ENCODE measurements around the gene CNGA1. TPM values are rescaled to one million over a fixed set of nuclear protein-coding genes. Genes with fewer than 3 reads are reported as not detected.

The CNGA1 gene
- total and polyA plus RNA-seq, 10 donors: 0.39 to 13.2 (median 3.5) TPM

- 60 to 66% (median 63%) methylated on average over 3 of the region's 3 CpGs for WGBS, 5 donors
Observed at GRCh38 chr4:48042979-48043461, 26.5 kb upstream of the CNGA1 start.

GRCh38 chr4:48041535-48042137 is 25.2 kb upstream of the CNGA1 start:
- H3K4me1 ChIP-seq: peaks cover 4 to 50% (median 14%) of the 10 kb centered on the region in 6 donors
- intact Hi-C loops (cut with DNase I; ENCODE audit: low total_unique reads): no loop called here
- H3K27ac ChIP-seq: no peak overlapping the region
- TF ChIP-seq POLR2AphosphoS5 (IDR thresholded peaks at IDR 0.05) (no peak), CTCF (IDR thresholded peaks at IDR 0.05 in 8 of 11, conservative IDR thresholded peaks at IDR 0.05 in 3 of 11) (no peak), POLR2A (IDR thresholded peaks at IDR 0.05) (no peak)
- 70 to 85% (median 79%) methylated on average over 4 of the region's 4 CpGs for WGBS, 5 donors
- no peak overlapping the region for H3K4me3 ChIP-seq
- no peak for DNase-seq
- no peaks in the 10 kb centered on the region for H3K9me3 ChIP-seq
- no peaks in the 10 kb centered on the region for H3K36me3 ChIP-seq
- H3K27me3 ChIP-seq (replicated peaks in 1 of 7): peaks cover 0 to 33% (median 0%) of the 10 kb centered on the region in 7 donors

More at GRCh38 chr4:48042979-48043461, 26.5 kb upstream of the CNGA1 start:
- Histone ChIP-seq H3K9me3 (no peaks in the 10 kb centered on the region), H3K36me3 (no peaks in the 10 kb centered on the region), H3K4me1 (peaks cover 18 to 54% (median 24%) of the 10 kb centered on the region in 6 donors), H3K27me3 (replicated peaks in 1 of 7) (peaks cover 0 to 46% (median 0%) of the 10 kb centered on the region in 7 donors), H3K27ac (no peak overlapping the region), H3K4me3 (no peak overlapping the region)
- intact Hi-C loops (cut with DNase I; ENCODE audit: low total_unique reads): no loop called here
- TF ChIP-seq CTCF (IDR thresholded peaks at IDR 0.05 in 8 of 11, conservative IDR thresholded peaks at IDR 0.05 in 3 of 11) (no peak), POLR2AphosphoS5 (IDR thresholded peaks at IDR 0.05) (no peak), POLR2A (IDR thresholded peaks at IDR 0.05) (no peak)
- DNase-seq: no peak

- H3K4me3 ChIP-seq: no peak overlapping the region
- no peaks in the 10 kb centered on the region for H3K36me3 ChIP-seq
- no peak for TF ChIP-seq POLR2A (IDR thresholded peaks at IDR 0.05)
- TF ChIP-seq CTCF (IDR thresholded peaks at IDR 0.05 in 8 of 11, conservative IDR thresholded peaks at IDR 0.05 in 3 of 11): no peak
- no peak for TF ChIP-seq POLR2AphosphoS5 (IDR thresholded peaks at IDR 0.05)
- intact Hi-C loops (cut with DNase I; ENCODE audit: low total_unique reads): no loop called here
- peaks cover 0 to 40% (median 9%) of the 10 kb centered on the region in 6 donors for H3K4me1 ChIP-seq
- H3K9me3 ChIP-seq: no peaks in the 10 kb centered on the region
- peaks cover 0 to 13% (median 0%) of the 10 kb centered on the region in 7 donors for H3K27me3 ChIP-seq (replicated peaks in 1 of 7)
- H3K27ac ChIP-seq: no peak overlapping the region
- no peak for DNase-seq
Observed at GRCh38 chr4:48039561-48039960, 23.1 kb upstream of the CNGA1 start.

- Histone ChIP-seq H3K36me3 (no peaks in the 10 kb centered on the region), H3K4me3 (no peak overlapping the region), H3K9me3 (no peaks in the 10 kb centered on the region), H3K27ac (no peak overlapping the region), H3K4me1 (peaks cover 0 to 39% (median 6%) of the 10 kb centered on the region in 6 donors), H3K27me3 (replicated peaks in 1 of 7) (peaks cover 0 to 10% (median 0%) of the 10 kb centered on the region in 7 donors)
- TF ChIP-seq POLR2A (IDR thresholded peaks at IDR 0.05): no peak
- no peak for TF ChIP-seq CTCF (IDR thresholded peaks at IDR 0.05 in 8 of 11, conservative IDR thresholded peaks at IDR 0.05 in 3 of 11)
- TF ChIP-seq POLR2AphosphoS5 (IDR thresholded peaks at IDR 0.05): no peak
- DNase-seq: no peak
- 22 to 35% (median 30%) methylated on average over 2 of the region's 2 CpGs for WGBS, 5 donors
- intact Hi-C loops (cut with DNase I; ENCODE audit: low total_unique reads): no loop called here
Observed at GRCh38 chr4:48038666-48039065, 22.2 kb upstream of the CNGA1 start.

Data from spleen (tissue), 11 donors.